Stimulated activated CD8-positive, alpha-beta memory T cell treated with anti-CD3 and anti-CD28 coated beads, Interleukin-15, amount 100 ng/mL, for 24 hours (primary cell): ENCODE data around the gene TUBGCP6.
"Not testable (repeated sequence)": the region's sequence is repeated elsewhere in the genome, so short reads cannot be mapped to it uniquely, and the experiment has no call there.

Experiments used
- DNase-seq: peaks from one replicate; pipeline ENCODE4 v3.0.0-alpha.2; 2020; ENCODE audit warnings: low read depth

TUBGCP6 gene

DNA sequence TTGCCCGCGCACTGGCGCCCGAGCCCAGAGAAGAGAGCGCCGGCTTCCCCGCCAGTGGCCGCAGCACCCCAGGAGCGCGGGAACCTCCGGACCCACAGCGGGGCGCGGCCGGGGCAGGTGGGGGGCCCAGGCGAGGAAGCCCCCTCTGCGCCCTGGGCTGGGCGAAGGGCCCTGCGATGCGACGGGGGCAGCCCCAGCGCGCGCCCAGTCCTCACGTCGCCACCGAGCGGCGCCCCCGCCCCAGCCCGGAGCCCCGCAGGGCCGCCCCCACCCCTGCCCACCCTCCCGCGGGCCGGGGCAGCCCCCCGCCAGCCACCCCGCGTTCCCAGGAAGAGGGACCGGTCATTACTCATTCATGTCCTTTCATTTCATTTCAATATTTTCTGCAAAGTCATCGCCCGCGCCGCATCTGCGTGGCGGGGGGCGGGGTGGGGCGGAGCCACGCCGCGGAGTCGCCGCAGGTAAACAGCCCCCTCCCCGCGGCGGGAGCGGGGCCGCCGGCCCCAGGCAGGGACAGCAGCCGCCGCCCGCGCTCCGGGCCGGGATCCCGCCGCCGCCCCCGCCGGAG is 75.0 kb downstream of the TUBGCP6 start:
- DNase-seq, result no peak

- DNase-seq, result no peak
Measured at GRCh38 chr22:50169181-50169759, 75.6 kb downstream of the TUBGCP6 start.

DNA sequence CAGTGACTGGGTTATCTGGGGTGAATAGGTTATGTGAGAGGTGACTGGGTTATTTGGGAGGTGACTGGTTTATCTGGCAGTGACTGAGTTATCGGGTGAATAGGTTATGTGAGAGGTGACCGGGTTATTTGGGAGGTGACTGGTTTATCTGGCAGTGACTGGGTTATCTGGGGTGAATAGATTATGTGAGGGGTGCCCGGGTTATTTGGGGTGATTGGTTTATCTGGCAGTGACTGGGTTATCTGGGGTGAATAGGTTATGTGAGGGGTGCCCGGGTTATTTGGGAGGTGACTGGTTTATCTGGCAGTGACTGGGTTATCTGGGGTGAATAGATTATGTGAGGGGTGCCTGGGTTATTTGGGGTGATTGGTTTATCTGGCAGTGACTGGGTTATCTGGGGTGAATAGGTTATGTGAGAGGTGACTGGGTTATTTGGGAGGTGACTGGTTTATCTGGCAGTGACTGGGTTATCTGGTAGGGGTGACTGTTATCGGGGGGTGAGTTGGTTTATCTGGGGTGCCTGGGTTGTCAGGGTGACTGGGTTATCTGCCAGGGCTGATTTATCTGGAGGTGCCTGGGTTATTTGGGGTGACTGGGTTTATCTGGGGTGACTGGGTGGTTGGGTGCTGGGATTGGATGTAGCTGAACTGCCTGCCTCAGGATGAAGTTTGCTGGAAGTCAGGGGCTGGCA is 76.2 kb downstream of the TUBGCP6 start:
- DNase-seq, result not testable (repeated sequence)

DNA sequence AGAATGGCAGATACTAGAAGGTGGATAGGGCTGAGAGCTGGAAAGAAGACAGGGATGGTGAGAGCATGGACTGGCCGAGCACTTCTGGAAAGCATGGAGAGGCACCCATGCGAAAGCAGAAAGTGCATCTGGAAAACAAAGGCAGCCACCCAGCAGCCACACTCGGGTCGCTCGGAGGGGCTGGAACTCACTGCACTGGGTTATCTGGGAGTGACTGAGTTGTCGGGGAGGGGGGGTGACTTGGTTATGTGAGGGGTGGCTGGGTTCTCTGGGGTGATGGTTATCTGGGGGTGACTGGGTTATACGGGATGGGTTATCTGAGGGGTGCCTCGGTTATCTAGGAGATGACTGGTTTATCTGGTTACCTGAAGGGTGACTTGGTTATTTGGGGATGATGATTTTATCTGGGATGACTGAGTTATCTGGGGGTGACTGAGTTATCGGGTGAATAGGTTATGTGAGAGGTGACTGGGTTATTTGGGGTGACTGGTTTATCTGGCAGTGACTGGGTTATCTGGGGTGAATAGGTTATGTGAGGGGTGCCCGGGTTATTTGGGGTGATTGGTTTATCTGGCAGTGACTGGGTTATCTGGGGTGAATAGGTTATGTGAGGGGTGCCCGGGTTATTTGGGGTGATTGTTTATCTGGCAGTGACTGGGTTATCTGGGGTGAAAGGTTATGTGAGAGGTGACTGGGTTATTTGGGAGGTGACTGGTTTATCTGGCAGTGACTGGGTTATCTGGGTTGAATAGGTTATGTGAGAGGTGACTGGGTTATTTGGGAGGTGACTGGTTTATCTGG is 76.9 kb downstream of the TUBGCP6 start:
- DNase-seq, result no peak
